ENCODE measurements around the gene FAM168A. TPM values are rescaled to one million over a fixed set of nuclear protein-coding genes. Genes with fewer than 3 reads are reported as not detected.

FAM168A gene
- total RNA-seq, 1 donor from 2014 or later, result 28.4 TPM

DNA sequence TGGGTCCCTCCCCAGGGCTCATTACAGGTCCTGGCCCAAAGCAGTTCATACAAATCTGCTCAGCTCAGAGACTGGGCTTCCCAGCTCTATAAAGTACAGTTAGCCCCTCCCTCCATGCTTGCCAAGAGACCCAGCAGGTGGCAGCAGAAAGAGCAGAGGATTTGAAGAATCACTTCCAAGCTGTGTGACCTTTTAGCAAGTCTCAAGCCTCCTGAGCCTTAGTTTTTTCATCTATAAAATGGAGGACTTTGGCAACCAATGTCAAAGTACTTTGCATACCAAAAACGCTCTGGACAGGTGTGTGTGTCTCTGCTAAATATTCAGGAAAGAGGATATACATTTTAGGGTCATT lies 195.1 kb downstream of the FAM168A start:
- intact Hi-C loops (cut with micrococcal nuclease), result loop anchor here (10.0 kb wide), 1 partner anchor 212 kb away; no protein-coding TSS in a partner anchor
- Histone ChIP-seq H3K4me1 (peaks cover 34% of the 10 kb centered on the region), H3K4me3 (no peak overlapping the region), H3K27ac (replicated peaks) (no peak overlapping the region), H3K9me3 (replicated peaks) (no peaks in the 10 kb centered on the region), H3K36me3 (peaks cover 15% of the 10 kb centered on the region), H3K27me3 (ENCODE audit: low read depth) (no peaks in the 10 kb centered on the region)
- TF ChIP-seq, protein P1, sequence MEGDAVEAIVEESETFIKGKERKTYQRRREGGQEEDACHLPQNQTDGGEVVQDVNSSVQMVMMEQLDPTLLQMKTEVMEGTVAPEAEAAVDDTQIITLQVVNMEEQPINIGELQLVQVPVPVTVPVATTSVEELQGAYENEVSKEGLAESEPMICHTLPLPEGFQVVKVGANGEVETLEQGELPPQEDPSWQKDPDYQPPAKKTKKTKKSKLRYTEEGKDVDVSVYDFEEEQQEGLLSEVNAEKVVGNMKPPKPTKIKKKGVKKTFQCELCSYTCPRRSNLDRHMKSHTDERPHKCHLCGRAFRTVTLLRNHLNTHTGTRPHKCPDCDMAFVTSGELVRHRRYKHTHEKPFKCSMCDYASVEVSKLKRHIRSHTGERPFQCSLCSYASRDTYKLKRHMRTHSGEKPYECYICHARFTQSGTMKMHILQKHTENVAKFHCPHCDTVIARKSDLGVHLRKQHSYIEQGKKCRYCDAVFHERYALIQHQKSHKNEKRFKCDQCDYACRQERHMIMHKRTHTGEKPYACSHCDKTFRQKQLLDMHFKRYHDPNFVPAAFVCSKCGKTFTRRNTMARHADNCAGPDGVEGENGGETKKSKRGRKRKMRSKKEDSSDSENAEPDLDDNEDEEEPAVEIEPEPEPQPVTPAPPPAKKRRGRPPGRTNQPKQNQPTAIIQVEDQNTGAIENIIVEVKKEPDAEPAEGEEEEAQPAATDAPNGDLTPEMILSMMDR (IDR thresholded peaks at IDR 0.05; ENCODE audit: borderline replicate concordance), result peak; percentile 29
- DNase-seq, result no peak

DNA sequence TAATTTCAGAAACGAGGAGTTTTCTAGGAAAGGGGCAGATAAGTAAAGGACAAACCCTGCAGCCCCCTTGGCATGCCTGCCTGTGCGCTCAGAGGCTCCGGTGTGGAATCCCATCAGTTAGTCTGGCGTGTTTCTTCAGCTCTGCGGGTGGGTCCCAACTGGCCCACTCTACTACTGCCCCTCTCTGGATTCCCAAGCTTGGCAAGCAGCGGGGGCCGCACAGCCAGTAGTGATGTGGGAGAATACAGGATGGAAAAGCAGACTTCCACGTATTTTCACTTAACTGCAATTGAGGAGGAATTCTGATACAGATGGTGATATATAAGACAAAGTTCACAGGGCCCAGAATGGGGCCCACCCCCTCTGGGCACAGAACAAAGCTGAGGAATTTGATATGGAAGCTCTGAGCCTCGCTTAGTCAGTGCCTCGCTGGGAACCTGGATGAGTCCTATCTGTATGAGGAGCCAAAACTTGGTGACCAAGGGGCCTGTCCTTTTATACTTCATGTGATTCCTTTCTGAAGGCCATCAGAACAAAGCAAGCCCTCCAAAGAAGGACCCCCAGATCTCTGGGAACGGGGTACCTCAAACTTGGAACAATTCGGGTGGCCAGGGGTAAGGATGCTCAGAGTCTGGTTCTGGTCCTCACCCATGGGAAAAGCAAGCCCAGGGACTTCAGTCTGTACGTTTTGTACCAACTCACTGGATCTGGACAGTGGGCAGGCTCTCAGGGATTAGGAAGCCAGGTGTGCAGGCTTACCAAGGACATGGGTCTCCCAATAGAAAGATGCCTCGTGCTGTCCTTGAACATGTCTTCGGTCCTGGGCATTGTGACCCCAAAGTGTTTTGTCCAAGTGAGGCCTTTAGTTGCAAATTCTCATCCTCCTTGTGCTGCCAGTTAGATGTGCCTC lies 195.7 kb downstream of the FAM168A start:
- Histone ChIP-seq H3K9me3 (replicated peaks) (no peaks in the 10 kb centered on the region), H3K36me3 (peaks cover 9% of the 10 kb centered on the region), H3K27ac (replicated peaks) (no peak overlapping the region), H3K27me3 (ENCODE audit: low read depth) (no peaks in the 10 kb centered on the region), H3K4me3 (no peak overlapping the region), H3K4me1 (peaks cover 34% of the 10 kb centered on the region)
- DNase-seq, result no peak
- TF ChIP-seq, protein P1 (IDR thresholded peaks at IDR 0.05; ENCODE audit: borderline replicate concordance), result no peak
- intact Hi-C loops (cut with micrococcal nuclease), result loop anchor here (10.0 kb wide), 1 partner anchor 213 kb away; no protein-coding TSS in a partner anchor

DNA sequence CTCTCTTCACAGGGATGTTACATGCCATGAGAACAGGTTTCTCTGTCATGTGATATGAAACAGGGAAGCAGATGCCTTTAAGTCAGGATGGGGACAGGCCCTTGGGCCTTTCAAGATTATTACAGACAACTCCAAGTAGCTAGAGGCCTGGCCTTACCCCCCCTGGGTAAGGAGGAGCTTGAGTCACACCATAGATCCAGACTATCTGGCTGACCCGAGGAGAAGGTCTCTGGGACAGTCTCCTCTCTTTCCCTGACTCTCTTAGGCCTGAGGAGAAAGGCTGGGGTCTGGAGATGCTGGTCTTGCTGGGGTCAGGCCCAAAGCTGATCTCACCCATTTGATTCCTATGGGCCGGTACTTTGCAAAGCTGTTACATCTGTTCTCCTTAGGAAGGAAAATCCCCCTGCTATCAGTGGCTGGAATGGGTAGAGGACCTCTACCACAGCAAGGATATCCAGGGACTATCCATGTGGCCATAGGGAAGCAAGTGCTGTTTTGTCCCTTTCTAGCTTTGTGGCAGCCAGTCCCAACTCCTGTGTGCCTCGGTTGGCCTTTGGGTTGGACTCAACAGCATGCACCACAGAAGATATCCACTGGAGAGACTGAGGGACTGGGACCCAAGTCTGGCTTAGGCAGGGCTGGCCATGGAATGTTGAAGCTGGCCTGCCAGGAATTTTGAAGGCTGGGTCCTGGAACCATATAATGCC lies 196.5 kb downstream of the FAM168A start:
- Histone ChIP-seq H3K9me3 (replicated peaks) (no peaks in the 10 kb centered on the region), H3K36me3 (peaks cover 5% of the 10 kb centered on the region), H3K4me3 (no peak overlapping the region), H3K27me3 (ENCODE audit: low read depth) (no peaks in the 10 kb centered on the region), H3K4me1 (peaks cover 34% of the 10 kb centered on the region), H3K27ac (replicated peaks) (no peak overlapping the region)
- DNase-seq, result no peak
- TF ChIP-seq, protein P1 (IDR thresholded peaks at IDR 0.05; ENCODE audit: borderline replicate concordance), result no peak
- intact Hi-C loops (cut with micrococcal nuclease), result loop anchor here (10.0 kb wide), 1 partner anchor 213 kb away; no protein-coding TSS in a partner anchor

DNA sequence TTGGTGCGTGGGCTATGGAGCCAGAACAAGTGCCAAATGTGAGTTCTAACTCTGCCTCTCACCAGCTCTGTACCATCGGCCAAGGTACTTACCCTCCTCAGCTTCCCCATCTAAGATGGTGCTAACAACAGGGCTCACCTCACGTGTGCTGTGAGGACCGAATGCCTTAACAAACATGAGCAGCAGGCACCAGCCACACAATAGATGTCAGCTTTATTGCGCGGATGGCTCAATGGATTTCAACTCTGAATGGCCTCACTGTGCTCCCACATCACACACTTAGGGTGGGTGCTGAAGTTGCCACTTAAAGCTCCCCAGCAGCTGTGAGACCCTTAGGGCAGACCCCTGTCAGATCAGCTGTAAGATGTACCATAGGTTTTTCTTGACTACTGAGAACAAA lies 197.6 kb downstream of the FAM168A start:
- Histone ChIP-seq H3K27ac (replicated peaks) (peak overlapping the region; percentile 45), H3K4me1 (peaks cover 34% of the 10 kb centered on the region), H3K36me3 (no peaks in the 10 kb centered on the region), H3K27me3 (ENCODE audit: low read depth) (no peaks in the 10 kb centered on the region), H3K4me3 (no peak overlapping the region), H3K9me3 (replicated peaks) (no peaks in the 10 kb centered on the region)
- no peak for DNase-seq
- TF ChIP-seq, protein P1 (IDR thresholded peaks at IDR 0.05; ENCODE audit: borderline replicate concordance), result no peak
- intact Hi-C loops (cut with micrococcal nuclease), result loop anchor here (10.0 kb wide), 1 partner anchor 215 kb away; no protein-coding TSS in a partner anchor

DNA sequence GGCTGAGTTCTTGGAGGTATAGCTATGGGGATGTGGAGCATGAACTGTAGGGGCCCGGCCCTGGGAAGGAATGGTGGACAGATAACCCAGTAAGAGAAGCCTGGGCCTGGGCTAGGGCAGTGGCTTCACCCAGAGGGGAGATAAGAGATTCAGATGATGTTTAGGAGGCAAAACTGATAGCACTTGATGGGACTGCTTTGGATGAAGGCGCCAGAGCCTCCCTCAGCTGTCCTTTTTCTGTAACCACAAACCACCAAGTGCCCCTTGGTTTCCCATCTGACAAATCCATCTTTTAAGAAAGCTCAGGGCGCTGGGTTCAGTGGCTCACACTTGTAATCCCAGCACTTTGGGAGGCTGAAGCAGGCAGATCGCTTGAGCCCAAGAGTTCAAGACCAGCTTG lies 198.3 kb downstream of the FAM168A start:
- peaks cover 34% of the 10 kb centered on the region for H3K4me1 ChIP-seq
- H3K4me3 ChIP-seq, result no peak overlapping the region
- H3K9me3 ChIP-seq (replicated peaks), result no peaks in the 10 kb centered on the region
- intact Hi-C loops (cut with micrococcal nuclease), result loop anchor here (10.0 kb wide), 1 partner anchor 215 kb away; no protein-coding TSS in a partner anchor
- H3K27me3 ChIP-seq (ENCODE audit: low read depth), result no peaks in the 10 kb centered on the region
- TF ChIP-seq, protein P1 (IDR thresholded peaks at IDR 0.05; ENCODE audit: borderline replicate concordance), result no peak
- no peak for DNase-seq
- H3K27ac ChIP-seq (replicated peaks), result peak overlapping the region; percentile 45
- no peaks in the 10 kb centered on the region for H3K36me3 ChIP-seq

Measured in left ventricle myocardium inferior (tissue), 1 donor.